Endodermal cell (in vitro differentiated cells): ENCODE results near the gene GALNT9. TPM values are rescaled to one million over a fixed set of nuclear protein-coding genes. Genes with fewer than 3 reads are reported as not detected.

Experiments
- DNase-seq: peaks from one replicate; pipeline ENCODE4 v3.0.0-alpha.2; 2017
- H3K27ac ChIP-seq: 2 replicates; pipeline ENCODE4 v1.5.1; 2013; ENCODE audit warnings: mild to moderate bottlenecking, low read depth, low read length, moderate library complexity
- H3K27me3 ChIP-seq: 2 replicates; pipeline ENCODE4 v1.6.1; 2013; ENCODE audit warnings: mild to moderate bottlenecking, low read length, moderate library complexity; ENCODE audit not compliant: insufficient read depth, control insufficient read depth, poor library complexity, severe bottlenecking
- H3K36me3 ChIP-seq: 2 replicates; pipeline ENCODE4 v1.7.0; 2013; ENCODE audit warnings: mild to moderate bottlenecking, low read length, moderate library complexity; ENCODE audit not compliant: control insufficient read depth, insufficient read depth
- H3K4me1 ChIP-seq: one replicate; pipeline ENCODE4 v1.7.0; 2013; ENCODE audit warnings: low read length; ENCODE audit not compliant: control insufficient read depth, insufficient read depth
- H3K4me3 ChIP-seq: 2 replicates; pipeline ENCODE4 v1.5.1; 2013; ENCODE audit warnings: mild to moderate bottlenecking, low read length, moderate library complexity
- H3K9ac ChIP-seq: 2 replicates; pipeline ENCODE4 v1.6.1; 2013; ENCODE audit warnings: mild to moderate bottlenecking, low read length, moderate library complexity; ENCODE audit not compliant: poor library complexity, severe bottlenecking; ENCODE audit errors: extremely low read depth
- H3K9me3 ChIP-seq: 2 replicates; pipeline ENCODE4 v1.6.1; 2013; ENCODE audit warnings: mild to moderate bottlenecking, low read length, moderate library complexity; ENCODE audit not compliant: control insufficient read depth
- H3K27ac Mint-ChIP-seq: 2 replicates; pipeline ENCODE4 v1.8.0; 2020; ENCODE audit warnings: mixed read lengths
- H3K27me3 Mint-ChIP-seq: 2 replicates; pipeline ENCODE4 v1.8.0; 2021; ENCODE audit warnings: mild to moderate bottlenecking, mixed read lengths; ENCODE audit not compliant: insufficient read depth
- H3K36me3 Mint-ChIP-seq: 2 replicates; pipeline ENCODE4 v1.8.0; 2020; ENCODE audit warnings: low read depth, mixed read lengths
- H3K4me1 Mint-ChIP-seq: 2 replicates; pipeline ENCODE4 v1.8.0; 2020; ENCODE audit warnings: mixed read lengths
- H3K4me3 Mint-ChIP-seq: 2 replicates; pipeline ENCODE4 v1.8.0; 2020; ENCODE audit warnings: mild to moderate bottlenecking, moderate library complexity, mixed read lengths
- H3K9me3 Mint-ChIP-seq: 2 replicates; pipeline ENCODE4 v1.8.0; 2020; ENCODE audit warnings: mild to moderate bottlenecking, mixed read lengths
- CTCF ChIP-seq: fragments of 200-600 bp; sonication (generic); conservative IDR thresholded peaks from 2 replicates; pipeline ENCODE4 v1.5.0; 2021; ENCODE audit warnings: antibody characterized with exemption, mild to moderate bottlenecking
- WGBS, 2 experiments: methylation state at CpG; one replicate each; pipeline versions ENCODE4 v1.1.5 to v1.1.7; 2013; ENCODE audit warnings: missing lambda C conversion rate in 2 of 2, mixed read lengths in 1 of 2; ENCODE audit not compliant: insufficient coverage in 1 of 2, insufficient read length in 1 of 2; 5-methylcytosine and 5-hydroxymethylcytosine counted together
- total RNA-seq, 2 donors: library from RNA; stranded (reverse); fragmentation: NEBNext Ultra II Directional in 1 of 2; extraction: Animal tissue kit (Norgen Biotek cat#: 25700) in 1 of 2; gene quantifications; 2 replicates in 1 of 2; 3 replicates in 1 of 2; pipeline ENCODE4 v1.2.1, GENCODE V29; 2021

The GALNT9 gene
- total RNA-seq, 2 donors from 2014 or later: 0.13 TPM; not detected in 1

GRCh38 chr12:132336451-132337413 lies 7.3 kb upstream of the GALNT9 start:
- Mint-ChIP-seq H3K4me3 (no peak overlapping the region), H3K27me3 (peaks cover 34% of the 10 kb centered on the region), H3K9me3 (no peaks in the 10 kb centered on the region), H3K27ac (no peak overlapping the region), H3K4me1 (no peaks in the 10 kb centered on the region), H3K36me3 (no peaks in the 10 kb centered on the region)
- DNase-seq: no peak
- H3K9me3 ChIP-seq: peaks cover 30% of the 10 kb centered on the region
- H3K27me3 ChIP-seq: no peaks in the 10 kb centered on the region
- no peaks in the 10 kb centered on the region for H3K4me1 ChIP-seq
- no peaks in the 10 kb centered on the region for H3K36me3 ChIP-seq
- WGBS, 2 experiments: 87 to 90% methylated on average over 38 to 41 of the region's 41 CpGs
- no peak for TF ChIP-seq CTCF
- no peak overlapping the region for H3K9ac ChIP-seq
- no peak overlapping the region for H3K27ac ChIP-seq
- no peak overlapping the region for H3K4me3 ChIP-seq

- WGBS, 2 experiments: 86 to 93% methylated on average over 10 to 11 of the region's 11 CpGs
- no peak for TF ChIP-seq CTCF
- Histone ChIP-seq H3K27me3 (no peaks in the 10 kb centered on the region), H3K4me1 (no peaks in the 10 kb centered on the region), H3K27ac (no peak overlapping the region), H3K4me3 (no peak overlapping the region), H3K9ac (no peak overlapping the region), H3K9me3 (peaks cover 44% of the 10 kb centered on the region), H3K36me3 (no peaks in the 10 kb centered on the region)
- Mint-ChIP-seq H3K36me3 (no peaks in the 10 kb centered on the region), H3K27ac (no peak overlapping the region), H3K27me3 (peaks cover 48% of the 10 kb centered on the region), H3K4me3 (no peak overlapping the region), H3K9me3 (no peaks in the 10 kb centered on the region), H3K4me1 (no peaks in the 10 kb centered on the region)
- no peak for DNase-seq
These were observed 5.9 kb upstream of the GALNT9 start for GRCh38 chr12:132335179-132335756.

DNA sequence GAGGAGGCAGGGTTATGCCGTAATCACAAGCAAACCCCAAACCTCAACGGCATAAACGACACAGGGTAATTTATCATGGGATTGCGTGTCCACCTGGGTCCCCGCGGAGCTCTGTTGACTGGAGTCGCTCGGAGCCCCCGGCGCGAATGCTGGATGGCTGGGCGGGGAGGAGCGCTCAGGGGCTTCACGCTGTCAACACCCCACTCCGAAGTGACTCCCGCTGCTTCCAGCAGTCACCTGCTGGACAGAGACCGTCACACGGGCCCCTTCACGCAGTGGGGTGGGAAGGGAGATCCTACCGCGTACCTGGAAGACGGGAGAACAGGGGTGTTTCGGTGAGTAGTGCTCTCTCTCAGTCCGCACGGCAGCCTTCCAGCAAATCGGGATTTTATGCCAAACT lies 4.4 kb upstream of the GALNT9 start:
- Mint-ChIP-seq H3K36me3 (no peaks in the 10 kb centered on the region), H3K4me3 (no peak overlapping the region), H3K27me3 (peaks cover 53% of the 10 kb centered on the region), H3K4me1 (no peaks in the 10 kb centered on the region), H3K9me3 (no peaks in the 10 kb centered on the region), H3K27ac (no peak overlapping the region)
- no peak overlapping the region for H3K9ac ChIP-seq
- no peak for DNase-seq
- TF ChIP-seq CTCF: no peak
- WGBS, 2 experiments: 86 to 87% methylated on average over 22 to 26 of the region's 26 CpGs
- no peaks in the 10 kb centered on the region for H3K36me3 ChIP-seq
- H3K27me3 ChIP-seq: no peaks in the 10 kb centered on the region
- peaks cover 46% of the 10 kb centered on the region for H3K9me3 ChIP-seq
- no peaks in the 10 kb centered on the region for H3K4me1 ChIP-seq
- H3K27ac ChIP-seq: no peak overlapping the region
- no peak overlapping the region for H3K4me3 ChIP-seq
